ENCODE data around the gene CGB1.

Gene CGB1

DNA sequence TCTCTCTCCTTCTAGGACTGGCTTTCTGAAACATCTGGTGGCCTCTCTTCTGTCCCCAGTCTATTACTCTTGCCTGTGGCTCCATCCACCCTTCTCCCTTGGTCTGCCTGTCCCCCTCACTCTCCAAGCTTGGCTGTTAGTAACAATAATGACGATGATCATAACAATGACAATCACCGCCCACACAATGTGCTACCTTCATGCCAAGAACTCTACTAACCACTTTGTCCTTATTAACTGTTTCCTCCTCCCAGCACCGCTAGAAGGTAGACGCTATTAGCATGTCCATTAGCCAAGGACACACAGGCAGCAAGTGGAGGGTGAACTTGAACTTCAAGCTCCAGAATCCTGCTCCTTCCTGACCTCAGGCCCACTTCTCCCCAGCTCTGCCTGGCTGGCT, 46.3 kb downstream of the CGB1 start:
- Histone ChIP-seq H3K27me3 (ENCODE audit: insufficient read depth, poor library complexity, severe bottlenecking) (no peaks in the 10 kb centered on the region), H3K9me3 (ENCODE audit: severe bottlenecking) (no peaks in the 10 kb centered on the region), H3K4me1 (ENCODE audit: insufficient read depth, poor library complexity, severe bottlenecking) (peaks cover 7% of the 10 kb centered on the region), H3K4me3 (ENCODE audit: severe bottlenecking) (no peak overlapping the region), H3K27ac (ENCODE audit: poor library complexity, severe bottlenecking) (no peak overlapping the region), H3K36me3 (ENCODE audit: low read depth) (peaks cover 30% of the 10 kb centered on the region)
- ATAC-seq (ENCODE audit: low read depth) (no peak), DNase-seq (ENCODE audit: low spot score) (no peak)
- TF ChIP-seq, protein P1, sequence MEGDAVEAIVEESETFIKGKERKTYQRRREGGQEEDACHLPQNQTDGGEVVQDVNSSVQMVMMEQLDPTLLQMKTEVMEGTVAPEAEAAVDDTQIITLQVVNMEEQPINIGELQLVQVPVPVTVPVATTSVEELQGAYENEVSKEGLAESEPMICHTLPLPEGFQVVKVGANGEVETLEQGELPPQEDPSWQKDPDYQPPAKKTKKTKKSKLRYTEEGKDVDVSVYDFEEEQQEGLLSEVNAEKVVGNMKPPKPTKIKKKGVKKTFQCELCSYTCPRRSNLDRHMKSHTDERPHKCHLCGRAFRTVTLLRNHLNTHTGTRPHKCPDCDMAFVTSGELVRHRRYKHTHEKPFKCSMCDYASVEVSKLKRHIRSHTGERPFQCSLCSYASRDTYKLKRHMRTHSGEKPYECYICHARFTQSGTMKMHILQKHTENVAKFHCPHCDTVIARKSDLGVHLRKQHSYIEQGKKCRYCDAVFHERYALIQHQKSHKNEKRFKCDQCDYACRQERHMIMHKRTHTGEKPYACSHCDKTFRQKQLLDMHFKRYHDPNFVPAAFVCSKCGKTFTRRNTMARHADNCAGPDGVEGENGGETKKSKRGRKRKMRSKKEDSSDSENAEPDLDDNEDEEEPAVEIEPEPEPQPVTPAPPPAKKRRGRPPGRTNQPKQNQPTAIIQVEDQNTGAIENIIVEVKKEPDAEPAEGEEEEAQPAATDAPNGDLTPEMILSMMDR (IDR thresholded peaks at IDR 0.05; ENCODE audit: poor library complexity, severe bottlenecking) = no peak

DNA sequence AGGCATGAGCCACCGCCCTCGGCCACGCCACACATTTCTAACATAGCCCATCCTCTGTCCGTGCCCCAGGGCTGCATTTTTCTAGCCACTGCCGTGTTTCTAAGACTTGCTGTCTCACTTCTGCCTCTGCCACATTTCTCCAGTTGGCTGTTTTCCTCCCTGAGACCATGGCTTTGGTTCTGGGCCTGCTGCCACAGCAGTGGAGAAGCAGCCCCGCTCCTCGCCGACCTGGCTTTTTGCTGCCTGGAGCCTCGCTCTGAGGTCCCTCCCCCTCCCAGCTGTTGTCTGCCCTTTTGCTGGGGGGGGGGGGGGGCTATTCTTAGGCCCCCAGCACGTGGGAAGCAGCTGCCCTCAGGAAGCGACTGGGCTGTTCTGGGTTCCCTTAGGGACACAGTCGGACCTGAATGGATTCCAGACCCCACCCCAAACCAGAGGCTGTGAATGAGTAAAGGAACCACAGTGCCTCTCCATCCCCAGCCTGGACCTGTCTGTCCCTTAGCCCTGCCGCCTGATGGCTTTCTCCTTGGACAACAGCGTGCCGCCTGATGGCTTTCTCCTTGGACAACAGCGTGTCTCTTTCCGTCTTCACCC, 46.9 kb downstream of the CGB1 start:
- H3K4me3 ChIP-seq (ENCODE audit: severe bottlenecking) = no peak overlapping the region
- peaks cover 3% of the 10 kb centered on the region for H3K4me1 ChIP-seq (ENCODE audit: insufficient read depth, poor library complexity, severe bottlenecking)
- DNase-seq (ENCODE audit: low spot score) (no peak), ATAC-seq (ENCODE audit: low read depth) (no peak)
- no peak overlapping the region for H3K27ac ChIP-seq (ENCODE audit: poor library complexity, severe bottlenecking)
- H3K27me3 ChIP-seq (ENCODE audit: insufficient read depth, poor library complexity, severe bottlenecking) = no peaks in the 10 kb centered on the region
- no peaks in the 10 kb centered on the region for H3K9me3 ChIP-seq (ENCODE audit: severe bottlenecking)
- TF ChIP-seq, protein P1 (IDR thresholded peaks at IDR 0.05; ENCODE audit: poor library complexity, severe bottlenecking) = no peak
- H3K36me3 ChIP-seq (ENCODE audit: low read depth) = peaks cover 36% of the 10 kb centered on the region

DNA sequence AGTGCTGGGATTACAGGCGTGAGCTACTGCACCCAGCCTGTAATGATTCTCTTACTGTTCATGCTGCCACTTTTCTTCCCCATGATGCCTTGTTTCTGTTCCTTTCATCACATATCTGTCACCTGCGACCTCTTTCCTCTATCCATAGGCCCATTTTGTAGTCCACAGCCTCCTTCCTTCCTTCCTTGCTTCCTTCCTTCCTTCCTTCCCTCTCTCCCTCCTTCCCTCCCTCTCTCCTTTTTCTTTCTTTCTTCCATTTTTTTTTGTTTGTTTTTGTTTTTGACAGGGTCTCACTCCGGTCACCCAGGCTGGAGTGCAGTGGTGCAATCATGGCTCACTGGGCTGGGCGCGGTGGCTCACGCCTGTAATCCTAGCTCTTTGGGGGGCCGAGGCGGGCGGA, 47.8 kb downstream of the CGB1 start:
- DNase-seq (ENCODE audit: low spot score) (no peak), ATAC-seq (ENCODE audit: low read depth) (no peak)
- no peak overlapping the region for H3K4me3 ChIP-seq (ENCODE audit: severe bottlenecking)
- H3K27me3 ChIP-seq (ENCODE audit: insufficient read depth, poor library complexity, severe bottlenecking) = no peaks in the 10 kb centered on the region
- H3K36me3 ChIP-seq (ENCODE audit: low read depth) = peaks cover 45% of the 10 kb centered on the region
- TF ChIP-seq, protein P1 (IDR thresholded peaks at IDR 0.05; ENCODE audit: poor library complexity, severe bottlenecking) = no peak
- H3K27ac ChIP-seq (ENCODE audit: poor library complexity, severe bottlenecking) = no peak overlapping the region
- H3K4me1 ChIP-seq (ENCODE audit: insufficient read depth, poor library complexity, severe bottlenecking) = no peaks in the 10 kb centered on the region
- no peaks in the 10 kb centered on the region for H3K9me3 ChIP-seq (ENCODE audit: severe bottlenecking)

DNA sequence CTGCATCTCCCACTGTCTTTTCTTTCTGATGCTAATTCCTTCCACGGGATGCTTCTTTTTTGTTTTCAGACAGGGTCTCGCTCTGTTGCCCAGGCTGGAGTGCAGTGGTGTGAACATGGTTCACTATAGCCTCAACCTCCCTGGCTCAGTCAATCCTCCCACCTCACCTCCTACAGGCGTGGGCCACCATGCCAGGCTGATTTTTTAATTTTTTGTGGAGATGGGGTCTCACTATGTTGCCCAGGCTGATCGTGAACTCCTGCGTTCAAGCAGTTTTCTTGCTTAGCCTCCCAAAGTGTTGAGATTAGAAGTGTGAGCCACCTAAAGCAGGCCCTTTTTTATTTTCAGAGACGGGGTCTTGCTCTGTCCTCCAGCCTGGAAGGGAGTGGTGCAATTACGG, 48.4 kb downstream of the CGB1 start:
- Histone ChIP-seq H3K9me3 (ENCODE audit: severe bottlenecking) (no peaks in the 10 kb centered on the region), H3K27me3 (ENCODE audit: insufficient read depth, poor library complexity, severe bottlenecking) (no peaks in the 10 kb centered on the region), H3K4me1 (ENCODE audit: insufficient read depth, poor library complexity, severe bottlenecking) (no peaks in the 10 kb centered on the region), H3K36me3 (ENCODE audit: low read depth) (peaks cover 51% of the 10 kb centered on the region), H3K27ac (ENCODE audit: poor library complexity, severe bottlenecking) (no peak overlapping the region), H3K4me3 (ENCODE audit: severe bottlenecking) (no peak overlapping the region)
- ATAC-seq (ENCODE audit: low read depth) (no peak), DNase-seq (ENCODE audit: low spot score) (no peak)
- TF ChIP-seq, protein P1 (IDR thresholded peaks at IDR 0.05; ENCODE audit: poor library complexity, severe bottlenecking) = no peak

DNA sequence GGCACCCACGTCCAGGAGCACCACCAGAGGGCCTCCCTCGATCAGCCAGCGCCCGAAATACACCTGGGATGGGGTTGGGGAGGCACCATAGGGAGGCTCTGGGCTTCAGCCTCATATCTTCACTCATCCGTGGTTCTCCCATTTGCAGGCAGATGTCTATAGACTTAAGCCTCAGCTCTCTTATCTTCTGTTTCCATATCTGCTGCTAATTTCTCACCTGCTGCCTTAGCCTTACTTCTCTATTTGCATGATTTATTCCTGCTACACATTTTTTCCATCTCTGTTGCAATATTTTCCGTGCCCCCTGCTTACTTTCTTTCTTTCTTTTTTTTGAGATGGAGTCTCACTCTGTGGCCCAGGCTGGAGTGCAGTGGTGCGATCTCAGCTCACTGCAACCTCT, 49.4 kb downstream of the CGB1 start:
- no peaks in the 10 kb centered on the region for H3K9me3 ChIP-seq (ENCODE audit: severe bottlenecking)
- H3K27ac ChIP-seq (ENCODE audit: poor library complexity, severe bottlenecking) = no peak overlapping the region
- H3K4me1 ChIP-seq (ENCODE audit: insufficient read depth, poor library complexity, severe bottlenecking) = no peaks in the 10 kb centered on the region
- TF ChIP-seq, protein P1 (IDR thresholded peaks at IDR 0.05; ENCODE audit: poor library complexity, severe bottlenecking) = no peak
- H3K27me3 ChIP-seq (ENCODE audit: insufficient read depth, poor library complexity, severe bottlenecking) = no peaks in the 10 kb centered on the region
- peaks cover 60% of the 10 kb centered on the region for H3K36me3 ChIP-seq (ENCODE audit: low read depth)
- ATAC-seq (ENCODE audit: low read depth) (no peak), DNase-seq (ENCODE audit: low spot score) (no peak)
- H3K4me3 ChIP-seq (ENCODE audit: severe bottlenecking) = no peak overlapping the region

Measured in RWPE2 (cell line).